ENCODE results near the gene IL17RB.

DNA sequence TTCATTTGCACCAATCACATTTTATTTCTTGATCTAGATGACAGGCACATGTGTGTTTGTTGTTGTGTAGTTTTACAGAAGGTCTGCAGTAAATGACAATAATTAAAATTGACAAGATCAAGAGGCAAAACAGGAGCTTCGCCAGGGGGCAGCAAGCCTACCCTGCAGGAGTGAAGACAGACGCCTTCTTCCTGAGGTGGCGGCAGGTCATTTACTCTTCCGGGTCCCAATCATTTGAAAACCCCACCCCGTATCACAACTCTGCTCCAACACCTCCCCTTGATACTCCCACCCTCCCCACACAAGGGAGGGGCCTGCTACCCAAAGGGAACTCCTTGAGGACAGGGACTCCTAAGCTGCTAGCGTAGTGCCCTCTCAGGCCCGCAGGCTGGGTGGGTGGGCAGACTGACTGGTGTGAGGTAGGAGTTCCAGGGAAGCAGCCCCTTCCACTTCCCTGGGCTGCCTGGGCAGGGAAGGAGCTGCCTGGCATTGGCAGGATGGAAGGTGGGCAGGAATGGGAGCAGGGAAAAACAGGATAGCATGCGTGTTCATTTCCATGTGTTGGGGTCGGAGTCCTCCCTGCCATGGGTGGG is 13.2 kb upstream of the IL17RB start:
- TF ChIP-seq POLR2A (IDR thresholded peaks at IDR 0.05; ENCODE audit: low read length), result no peak
- TF ChIP-seq GATA1 (IDR thresholded peaks at IDR 0.05; ENCODE audit: low read depth, low read length), result no peak
